Loucy (cell line): ENCODE data around the gene PDK2.

Source experiments
- H2AFZ ChIP-seq: fragments of 200-600 bp; sonication (generic); 2 replicates; pipeline ENCODE4 v1.6.0; 2016; ENCODE audit warnings: antibody characterized with exemption, mild to moderate bottlenecking, low read length, moderate library complexity
- H3F3A ChIP-seq: fragments of 200-600 bp; 2 replicates; pipeline ENCODE4 v1.6.0; 2016; ENCODE audit warnings: antibody characterized with exemption, low read depth, mild to moderate bottlenecking
- H3K27me3 ChIP-seq: fragments of 200-600 bp; sonication (generic); 2 replicates; pipeline ENCODE4 v1.6.1; 2014; ENCODE audit warnings: low read length, mild to moderate bottlenecking; ENCODE audit not compliant: insufficient read depth, poor library complexity, severe bottlenecking
- H3K36me3 ChIP-seq: fragments of 200-600 bp; sonication (generic); 2 replicates; pipeline ENCODE4 v1.6.1; 2016; ENCODE audit warnings: low read length; ENCODE audit not compliant: insufficient read depth
- H3K4me1 ChIP-seq: fragments of 200-600 bp; sonication (generic); 2 replicates; pipeline ENCODE4 v1.5.1; 2014; ENCODE audit warnings: low read length, mild to moderate bottlenecking; ENCODE audit not compliant: insufficient read depth, poor library complexity, severe bottlenecking
- H3K4me2 ChIP-seq: fragments of 200-600 bp; sonication (generic); 2 replicates; pipeline ENCODE4 v1.6.0; 2014; ENCODE audit warnings: antibody characterized with exemption, low read length, low read depth, mild to moderate bottlenecking; ENCODE audit not compliant: poor library complexity, severe bottlenecking
- H3K4me3 ChIP-seq: fragments of 200-600 bp; sonication (generic); 2 replicates; pipeline ENCODE4 v1.5.1; 2014; ENCODE audit warnings: low read length, mild to moderate bottlenecking, mixed read lengths; ENCODE audit not compliant: poor library complexity, severe bottlenecking
- H3K79me2 ChIP-seq: fragments of 200-600 bp; sonication (generic); 2 replicates; pipeline ENCODE4 v1.6.1; 2014; ENCODE audit warnings: low read length; ENCODE audit not compliant: insufficient read depth
- H3K9ac ChIP-seq: fragments of 200-600 bp; sonication (generic); 2 replicates; pipeline ENCODE4 v1.6.0; 2014; ENCODE audit warnings: mild to moderate bottlenecking, low read depth, low read length, moderate library complexity; ENCODE audit not compliant: poor library complexity, severe bottlenecking
- H3K9me2 ChIP-seq: fragments of 200-600 bp; sonication (generic); replicated peaks from 2 replicates; pipeline ENCODE4 v1.6.1; 2016; ENCODE audit warnings: low read depth, low read length, mixed read lengths
- H3K9me3 ChIP-seq: fragments of 200-600 bp; sonication (generic); 2 replicates; pipeline ENCODE4 v1.6.1; 2014; ENCODE audit warnings: mild to moderate bottlenecking, antibody characterized with exemption, low read length, low read depth; ENCODE audit not compliant: insufficient read depth
- H4K20me1 ChIP-seq: fragments of 200-600 bp; sonication (generic); 2 replicates; pipeline ENCODE4 v1.6.0; 2014; ENCODE audit warnings: antibody characterized with exemption, low read length, mild to moderate bottlenecking; ENCODE audit not compliant: insufficient read depth, poor library complexity, severe bottlenecking
- CTCF ChIP-seq: fragments of 200-600 bp; sonication (generic); conservative IDR thresholded peaks from 2 replicates; pipeline ENCODE4 v1.5.1; 2014; ENCODE audit warnings: mild to moderate bottlenecking, antibody characterized with exemption, low read length
- EZH2phosphoT487 ChIP-seq: fragments of 200-600 bp; IDR thresholded peaks from 2 replicates; pipeline ENCODE4 v1.6.1; 2018; ENCODE audit warnings: antibody characterized with exemption, mild to moderate bottlenecking, moderate library complexity, borderline replicate concordance

The PDK2 gene

GRCh38 chr17:50152736-50153135, 57.6 kb downstream of the PDK2 start:
- TF ChIP-seq CTCF (no peak), EZH2phosphoT487 (no peak)
- Histone ChIP-seq H3K36me3 (no peaks in the 10 kb centered on the region), H3K79me2 (peaks cover 31% of the 10 kb centered on the region), H3K27me3 (no peaks in the 10 kb centered on the region), H3F3A (no peaks in the 10 kb centered on the region), H4K20me1 (peaks cover 26% of the 10 kb centered on the region), H3K4me3 (peak overlapping the region; percentile 82), H3K4me2 (peak overlapping the region; percentile 92), H3K9me2 (no peaks in the 10 kb centered on the region), H2AFZ (no peak overlapping the region), H3K9me3 (no peaks in the 10 kb centered on the region), H3K9ac (peak overlapping the region; percentile 78), H3K4me1 (peaks cover 31% of the 10 kb centered on the region)

GRCh38 chr17:50153650-50154575, 58.8 kb downstream of the PDK2 start:
- no peaks in the 10 kb centered on the region for H3K36me3 ChIP-seq
- no peak overlapping the region for H3K4me2 ChIP-seq

GRCh38 chr17:50154604-50155003, 59.5 kb downstream of the PDK2 start:
- Histone ChIP-seq H3K27me3 (no peaks in the 10 kb centered on the region), H3F3A (no peaks in the 10 kb centered on the region), H3K79me2 (peaks cover 12% of the 10 kb centered on the region), H2AFZ (no peak overlapping the region), H3K36me3 (no peaks in the 10 kb centered on the region), H3K4me3 (no peak overlapping the region), H3K4me2 (no peak overlapping the region), H3K9me3 (no peaks in the 10 kb centered on the region), H3K4me1 (peaks cover 34% of the 10 kb centered on the region), H4K20me1 (peaks cover 7% of the 10 kb centered on the region), H3K9ac (peak overlapping the region; percentile 8), H3K9me2 (no peaks in the 10 kb centered on the region)
- no peak for TF ChIP-seq CTCF
- TF ChIP-seq EZH2phosphoT487, result no peak

More at GRCh38 chr17:50153650-50154575, 58.8 kb downstream of the PDK2 start:
- Histone ChIP-seq H3K79me2 (peaks cover 19% of the 10 kb centered on the region), H4K20me1 (peaks cover 14% of the 10 kb centered on the region), H3K9me2 (no peaks in the 10 kb centered on the region), H3K4me3 (no peak overlapping the region), H3F3A (no peaks in the 10 kb centered on the region), H2AFZ (no peak overlapping the region), H3K4me1 (peaks cover 34% of the 10 kb centered on the region), H3K27me3 (no peaks in the 10 kb centered on the region), H3K9ac (no peak overlapping the region), H3K9me3 (no peaks in the 10 kb centered on the region)
- TF ChIP-seq EZH2phosphoT487 (no peak), CTCF (no peak)
